ENCODE measurements around the gene WDFY4. TPM values are rescaled to one million over a fixed set of nuclear protein-coding genes. Genes with fewer than 3 reads are reported as not detected.

WDFY4 gene
- total RNA-seq, 1 donor from 2014 or later: not detected

- TF ChIP-seq, protein P1, sequence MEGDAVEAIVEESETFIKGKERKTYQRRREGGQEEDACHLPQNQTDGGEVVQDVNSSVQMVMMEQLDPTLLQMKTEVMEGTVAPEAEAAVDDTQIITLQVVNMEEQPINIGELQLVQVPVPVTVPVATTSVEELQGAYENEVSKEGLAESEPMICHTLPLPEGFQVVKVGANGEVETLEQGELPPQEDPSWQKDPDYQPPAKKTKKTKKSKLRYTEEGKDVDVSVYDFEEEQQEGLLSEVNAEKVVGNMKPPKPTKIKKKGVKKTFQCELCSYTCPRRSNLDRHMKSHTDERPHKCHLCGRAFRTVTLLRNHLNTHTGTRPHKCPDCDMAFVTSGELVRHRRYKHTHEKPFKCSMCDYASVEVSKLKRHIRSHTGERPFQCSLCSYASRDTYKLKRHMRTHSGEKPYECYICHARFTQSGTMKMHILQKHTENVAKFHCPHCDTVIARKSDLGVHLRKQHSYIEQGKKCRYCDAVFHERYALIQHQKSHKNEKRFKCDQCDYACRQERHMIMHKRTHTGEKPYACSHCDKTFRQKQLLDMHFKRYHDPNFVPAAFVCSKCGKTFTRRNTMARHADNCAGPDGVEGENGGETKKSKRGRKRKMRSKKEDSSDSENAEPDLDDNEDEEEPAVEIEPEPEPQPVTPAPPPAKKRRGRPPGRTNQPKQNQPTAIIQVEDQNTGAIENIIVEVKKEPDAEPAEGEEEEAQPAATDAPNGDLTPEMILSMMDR (IDR thresholded peaks at IDR 0.05; ENCODE audit: insufficient read depth, low read length, poor library complexity, severe bottlenecking): no peak
- Histone ChIP-seq H3K27me3 (ENCODE audit: control insufficient read depth, insufficient read depth, low read length) (no peaks in the 10 kb centered on the region), H3K36me3 (ENCODE audit: control insufficient read depth, insufficient read depth, low read length) (no peaks in the 10 kb centered on the region), H3K4me3 (ENCODE audit: low read depth, low read length) (no peak overlapping the region)
- DNase-seq (ENCODE audit: low read depth): no peak
Measured at GRCh38 chr10:48778193-48778857, 93.7 kb downstream of the WDFY4 start.

DNA sequence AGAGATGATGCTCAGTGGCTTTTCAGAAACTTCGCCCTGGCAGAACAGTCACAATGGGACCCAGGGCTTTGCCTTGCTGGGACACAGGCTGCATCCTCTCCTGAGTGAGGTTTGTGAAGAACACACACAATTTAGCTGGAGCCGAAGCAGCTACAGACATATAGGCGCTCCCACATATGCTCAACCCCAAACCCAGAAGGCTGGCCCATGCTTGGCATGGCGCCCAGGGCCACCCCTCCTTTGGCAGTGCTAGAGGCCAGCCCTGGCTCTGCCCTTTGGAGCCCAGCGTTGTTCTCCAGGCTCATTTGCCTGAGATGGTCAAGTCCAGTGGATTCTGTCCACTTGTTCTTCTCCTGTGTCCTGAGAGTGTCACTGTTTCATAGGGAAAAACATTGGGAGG lies 94.4 kb downstream of the WDFY4 start:
- H3K27me3 ChIP-seq (ENCODE audit: control insufficient read depth, insufficient read depth, low read length): no peaks in the 10 kb centered on the region

GRCh38 chr10:48779546-48780152 lies 95.0 kb downstream of the WDFY4 start:
- Histone ChIP-seq H3K27me3 (ENCODE audit: control insufficient read depth, insufficient read depth, low read length) (no peaks in the 10 kb centered on the region), H3K36me3 (ENCODE audit: control insufficient read depth, insufficient read depth, low read length) (no peaks in the 10 kb centered on the region), H3K4me3 (ENCODE audit: low read depth, low read length) (no peak overlapping the region)
- no peak for DNase-seq (ENCODE audit: low read depth)
- TF ChIP-seq, protein P1 (IDR thresholded peaks at IDR 0.05; ENCODE audit: insufficient read depth, low read length, poor library complexity, severe bottlenecking): no peak

More for the DNA sequence above, 94.4 kb downstream of the WDFY4 start:
- no peak for DNase-seq (ENCODE audit: low read depth)
- Histone ChIP-seq H3K36me3 (ENCODE audit: control insufficient read depth, insufficient read depth, low read length) (no peaks in the 10 kb centered on the region), H3K4me3 (ENCODE audit: low read depth, low read length) (no peak overlapping the region)
- TF ChIP-seq, protein P1 (IDR thresholded peaks at IDR 0.05; ENCODE audit: insufficient read depth, low read length, poor library complexity, severe bottlenecking): no peak

DNA sequence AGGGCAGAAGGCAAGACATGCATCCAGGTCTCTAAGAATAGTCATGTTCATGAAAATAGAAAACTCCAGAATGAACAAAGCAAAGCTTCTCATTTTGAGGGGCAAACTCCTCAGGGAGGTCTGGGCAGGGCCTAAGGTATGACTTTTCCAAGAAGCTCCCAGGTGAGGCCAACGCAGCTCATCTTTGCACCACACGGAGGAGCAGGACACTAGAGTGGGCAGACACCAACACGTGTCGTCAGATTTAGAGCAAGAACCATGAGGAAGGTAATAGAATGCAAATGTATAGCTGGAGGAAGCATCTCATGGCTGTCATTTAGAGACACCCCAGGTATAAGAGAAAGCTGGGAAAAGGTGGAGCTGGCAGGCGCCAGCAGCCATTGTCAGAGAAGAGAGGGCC lies 95.7 kb downstream of the WDFY4 start:
- TF ChIP-seq, protein P1 (IDR thresholded peaks at IDR 0.05; ENCODE audit: insufficient read depth, low read length, poor library complexity, severe bottlenecking): no peak
- Histone ChIP-seq H3K36me3 (ENCODE audit: control insufficient read depth, insufficient read depth, low read length) (no peaks in the 10 kb centered on the region), H3K4me3 (ENCODE audit: low read depth, low read length) (no peak overlapping the region), H3K27me3 (ENCODE audit: control insufficient read depth, insufficient read depth, low read length) (no peaks in the 10 kb centered on the region)
- no peak for DNase-seq (ENCODE audit: low read depth)

- H3K27me3 ChIP-seq (ENCODE audit: control insufficient read depth, insufficient read depth, low read length): no peaks in the 10 kb centered on the region
- no peak for DNase-seq (ENCODE audit: low read depth)
- no peak overlapping the region for H3K4me3 ChIP-seq (ENCODE audit: low read depth, low read length)
- TF ChIP-seq, protein P1 (IDR thresholded peaks at IDR 0.05; ENCODE audit: insufficient read depth, low read length, poor library complexity, severe bottlenecking): no peak
- no peaks in the 10 kb centered on the region for H3K36me3 ChIP-seq (ENCODE audit: control insufficient read depth, insufficient read depth, low read length)
Measured at GRCh38 chr10:48782386-48782785, 97.7 kb downstream of the WDFY4 start.
